ENCODE data around the gene TECPR2.

GRCh38 chr14:102457509-102457908, 94.8 kb downstream of the TECPR2 start:
- TF ChIP-seq CTCF (IDR thresholded peaks at IDR 0.05) (no peak), POLR2A (IDR thresholded peaks at IDR 0.05) (no peak)
